GM12878 (cell line): Measurements from ENCODE around the gene CD151. TPM values are rescaled to one million over a fixed set of nuclear protein-coding genes. Genes with fewer than 3 reads are reported as not detected.

Source experiments
- ATAC-seq: fragments of 200-7000 bp; cut with Tn5 transposase; 3 replicates; pipeline ENCODE4 v1.9.1; 2020; ENCODE audit warnings: mild to moderate bottlenecking, moderate library complexity
- BruUV-seq: library from RNA; stranded (reverse); fragments of 400-500 nt; replicated peaks from 2 replicates; lab custom pipeline; 2021; lab: Mats Ljungman, UMichigan
- CTCF ChIA-PET: fragments of 300-600 bp; sonication (Branson Sonifier 250); formaldehyde crosslinking; extraction: SDS; loops from one replicate; lab custom pipeline; 2021; ENCODE audit warnings: inconsistent platforms; lab: Yijun Ruan, JAX
- POLR2A ChIA-PET: fragments of 350-600 bp; formaldehyde crosslinking; extraction: SDS; loops from one replicate; lab custom pipeline; 2021; ENCODE audit warnings: inconsistent platforms; lab: Charles Lee
- RAD21 ChIA-PET: fragments of 300-600 bp; sonication (Branson Sonifier 250); formaldehyde crosslinking; loops from one replicate; lab custom pipeline; 2023; ENCODE audit warnings: antibody characterized with exemption; ENCODE audit not compliant: unreplicated experiment; lab: Charles Lee
- SMC1A ChIA-PET: fragments of 300-600 bp; sonication (Branson Sonifier 250); formaldehyde crosslinking; loops from one replicate; lab custom pipeline; 2023; ENCODE audit not compliant: unreplicated experiment, uncharacterized antibody; lab: Charles Lee
- DNase-seq: peaks from one replicate; pipeline ENCODE4 v3.0.0-alpha.2; 2011; ENCODE audit warnings: low read depth, low spot score
- FAIRE-seq: peaks from 3 replicates; lab custom pipeline; 2011; peaks lifted over from hg19 to GRCh38; lab: Jason Lieb, UNC
- H2AFZ ChIP-seq: 2 replicates; pipeline ENCODE4 v1.6.0; 2011; ENCODE audit warnings: low read depth, low read length, control low read depth; ENCODE audit not compliant: control insufficient read depth
- H3K27ac ChIP-seq: 2 replicates; pipeline ENCODE4 v1.5.1; 2011; ENCODE audit warnings: control low read depth; ENCODE audit not compliant: control insufficient read depth, insufficient read depth
- H3K27me3 ChIP-seq, 2 experiments: replicated peaks in 1 of 2; 2 replicates each; pipeline versions ENCODE4 v1.6.0 to v1.6.1; 2011; ENCODE audit warnings: low read length in 1 of 2; ENCODE audit not compliant: control insufficient read depth in 2 of 2, insufficient read depth in 2 of 2
- H3K36me3 ChIP-seq, 2 experiments: 2 replicates each; pipeline ENCODE4 v1.5.1; 2011; ENCODE audit warnings: low read length in 1 of 2; ENCODE audit not compliant: control insufficient read depth in 2 of 2, insufficient read depth in 2 of 2
- H3K4me1 ChIP-seq: 2 replicates; pipeline ENCODE4 v1.6.1; 2011; ENCODE audit warnings: mild to moderate bottlenecking, low read length, moderate library complexity, mixed read lengths; ENCODE audit not compliant: control insufficient read depth, insufficient read depth
- H3K4me2 ChIP-seq: 2 replicates; pipeline ENCODE4 v1.6.0; 2011; ENCODE audit warnings: control low read depth; ENCODE audit not compliant: control insufficient read depth, insufficient read depth
- H3K4me3 ChIP-seq: fragments of 200-600 bp; sonication (generic); 2 replicates; pipeline ENCODE4 v1.5.1; 2016
- H3K79me2 ChIP-seq: 2 replicates; pipeline ENCODE4 v1.6.0; 2011; ENCODE audit warnings: low read length; ENCODE audit not compliant: control insufficient read depth, insufficient read depth
- H3K9ac ChIP-seq: 2 replicates; pipeline ENCODE4 v1.8.0; 2011; ENCODE audit warnings: low read length, control low read depth, mixed read lengths; ENCODE audit not compliant: control insufficient read depth, insufficient read depth
- H3K9me3 ChIP-seq: replicated peaks from 3 replicates; pipeline ENCODE4 v1.5.1; 2011; ENCODE audit warnings: mild to moderate bottlenecking, low read length; ENCODE audit not compliant: control insufficient read depth, insufficient read depth
- H4K20me1 ChIP-seq: 2 replicates; pipeline ENCODE4 v1.6.0; 2011; ENCODE audit not compliant: control insufficient read depth, insufficient read depth
- CBFB ChIP-seq: IDR thresholded peaks from 2 replicates; pipeline ENCODE4 v1.6.1; 2016; ENCODE audit warnings: antibody characterized with exemption, low read depth
- CBX5 ChIP-seq: sonication (generic); IDR thresholded peaks from 2 replicates; pipeline ENCODE4 v1.6.1; 2016; ENCODE audit warnings: low read depth, moderate library complexity, mild to moderate bottlenecking, inconsistent platforms
- E2F8 ChIP-seq: fragments of 450-650 bp; IDR thresholded peaks from 2 replicates; pipeline ENCODE4 v1.6.1; 2018; ENCODE audit warnings: mild to moderate bottlenecking, low read depth, moderate library complexity; ENCODE audit not compliant: partially characterized antibody
- GABPA ChIP-seq: IDR thresholded peaks from 2 replicates; pipeline ENCODE4 v1.6.1; 2014; ENCODE audit warnings: antibody characterized with exemption, low read depth, mild to moderate bottlenecking, inconsistent platforms
- MYC ChIP-seq: IDR thresholded peaks from 2 replicates; pipeline ENCODE4 v1.6.1; 2011; ENCODE audit warnings: mild to moderate bottlenecking, low read length, moderate library complexity, inconsistent platforms; ENCODE audit not compliant: insufficient read depth, insufficient replicate concordance, insufficient read length, severe bottlenecking
- NFYA ChIP-seq: IDR thresholded peaks from 2 replicates; pipeline ENCODE4 v1.6.1; 2011; ENCODE audit warnings: low read depth, mild to moderate bottlenecking, low read length, improper control_type of control experiment, borderline replicate concordance
- NR2F1 ChIP-seq: fragments of 450-650 bp; conservative IDR thresholded peaks from 2 replicates; pipeline ENCODE4 v1.6.1; 2017; ENCODE audit warnings: mild to moderate bottlenecking
- PAX5 ChIP-seq: IDR thresholded peaks from 2 replicates; pipeline ENCODE4 v1.6.1; 2011; ENCODE audit warnings: low read depth, low read length, borderline replicate concordance
- POLR2AphosphoS2 ChIP-seq: IDR thresholded peaks from 2 replicates; pipeline ENCODE4 v1.6.1; 2011; ENCODE audit warnings: low read depth, mild to moderate bottlenecking, low read length, improper control_type of control experiment, moderate library complexity
- RBBP5 ChIP-seq: fragments of 200-600 bp; sonication (generic); conservative IDR thresholded peaks from 2 replicates; pipeline ENCODE4 v1.6.1; 2016
- RELA ChIP-seq: fragments of 450-650 bp; IDR thresholded peaks from 2 replicates; pipeline ENCODE4 v1.8.0; 2014; ENCODE audit warnings: borderline replicate concordance; ENCODE audit not compliant: partially characterized antibody
- TCF7 ChIP-seq: IDR thresholded peaks from 2 replicates; pipeline ENCODE4 v1.6.1; 2014; ENCODE audit warnings: antibody characterized with exemption, borderline replicate concordance
- ZNF274 ChIP-seq: IDR thresholded peaks from one replicate; pipeline ENCODE4 v1.8.0; 2011; ENCODE audit not compliant: insufficient read length, insufficient read depth
- ZNF384 ChIP-seq: IDR thresholded peaks from 2 replicates; pipeline ENCODE4 v1.6.1; 2012; ENCODE audit warnings: low read depth, mild to moderate bottlenecking, low read length, improper control_type of control experiment, borderline replicate concordance
- ZNF592 ChIP-seq: fragments of 450-650 bp; IDR thresholded peaks from 2 replicates; pipeline ENCODE4 v1.6.1; 2017; ENCODE audit warnings: mild to moderate bottlenecking, moderate library complexity
- WGBS: methylation state at CpG from one replicate; pipeline ENCODE4 v1.1.6; 2016; ENCODE audit warnings: low lambda C conversion rate; ENCODE audit not compliant: insufficient replicate concordance, insufficient coverage; ENCODE audit errors: missing lambda C conversion rate; 5-methylcytosine and 5-hydroxymethylcytosine counted together
- in situ Hi-C: fragments of 300-500 bp; cut with MboI; formaldehyde crosslinking; loops from 9 replicates; pipeline ENCODE4 v1.14.3; 2018; ENCODE audit warnings: mixed read lengths
- intact Hi-C: fragments of 100-400 bp; cut with micrococcal nuclease; formaldehyde crosslinking; loops from one replicate; pipeline ENCODE4 v1.14.2; 2022; ENCODE audit not compliant: unreplicated experiment
- polyA plus RNA-seq, 11 experiments: library from polyadenylated mRNA; depleted of rRNA in 4 of 11; unstranded in 6 of 11; stranded (reverse) in 5 of 11; fragments of >200 nt; fragmentation: Nextera tagmentation in 4 of 11; fragmentation: Illumina TruSeq in 1 of 11; extraction: Ambion mirVana in 4 of 11; extraction: Trizol in 1 of 11; gene quantifications; 1 replicate in 1 of 11; 2 replicates in 10 of 11; pipeline versions ENCODE4 v1.2.1 to v1.2.3, GENCODE V29; 2011 to 2016; ENCODE audit warnings: inconsistent platforms in 2 of 11, missing spikeins in 2 of 11, low read depth in 1 of 11
- total RNA-seq, 4 experiments: library from RNA; depleted of rRNA in 3 of 4; stranded (reverse); fragments of >200 nt in 3 of 4; fragmentation: Illumina TruSeq in 1 of 4; extraction: Trizol in 1 of 4; gene quantifications; 2 replicates each; pipeline versions ENCODE4 v1.2.1 to v1.2.3, GENCODE V29; 2013 to 2021
- TF ChIP-seq, protein P1 (sequence below): IDR thresholded peaks from 2 replicates; pipeline ENCODE4 v1.6.1; 2011; ENCODE audit warnings: borderline replicate concordance, low read depth, mild to moderate bottlenecking, moderate library complexity, mixed read lengths, low read length; ENCODE audit not compliant: insufficient read depth; ENCODE audit errors: extremely low read length

Gene CD151
- total and polyA plus RNA-seq, 10 of the 15 experiments (the other 5 are each of a cell fraction or from before 2014, with no cell fraction given): 0.52 to 41.7 (median 14.7) TPM

GRCh38 chr11:856397-856796 is 23.6 kb downstream of the CD151 start:
- Histone ChIP-seq H3K4me2 (no peak overlapping the region), H3K4me3 (no peak overlapping the region), H3K27ac (no peak overlapping the region), H3K36me3 (no peaks in the 10 kb centered on the region), H3K27me3 (no peaks in the 10 kb centered on the region), H4K20me1 (no peaks in the 10 kb centered on the region), H3K4me1 (no peaks in the 10 kb centered on the region), H2AFZ (no peak overlapping the region), H3K9ac (no peak overlapping the region), H3K9me3 (no peaks in the 10 kb centered on the region), H3K79me2 (no peaks in the 10 kb centered on the region)
- in situ Hi-C loops (no loop called here), intact Hi-C loops (no loop called here)
- ChIA-PET RAD21 (no interaction called here), POLR2A (no interaction called here), CTCF (no interaction called here), SMC1A (no interaction called here)
- DNase-seq: no peak
- no TSS peak for BruUV-seq
- ATAC-seq: no peak
- TF ChIP-seq ZNF274 (no peak), CBFB (no peak), NFYA (no peak), NR2F1 (no peak), RELA (no peak), CBX5 (no peak), E2F8 (no peak), RBBP5 (no peak), ZNF592 (no peak), MYC (no peak), GABPA (no peak), PAX5 (no peak), ZNF384 (no peak), TCF7 (no peak), POLR2AphosphoS2 (no peak)
- TF ChIP-seq, protein P1, sequence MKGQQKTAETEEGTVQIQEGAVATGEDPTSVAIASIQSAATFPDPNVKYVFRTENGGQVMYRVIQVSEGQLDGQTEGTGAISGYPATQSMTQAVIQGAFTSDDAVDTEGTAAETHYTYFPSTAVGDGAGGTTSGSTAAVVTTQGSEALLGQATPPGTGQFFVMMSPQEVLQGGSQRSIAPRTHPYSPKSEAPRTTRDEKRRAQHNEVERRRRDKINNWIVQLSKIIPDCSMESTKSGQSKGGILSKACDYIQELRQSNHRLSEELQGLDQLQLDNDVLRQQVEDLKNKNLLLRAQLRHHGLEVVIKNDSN: no peak
- 23% methylated on average over 8 of the region's 8 CpGs for WGBS
- no peak for FAIRE-seq
